GM19397 (cell line): ENCODE results near the gene BACH2.
"Not testable (repeated sequence)": the region's sequence is repeated elsewhere in the genome, so short reads cannot be mapped to it uniquely, and the experiment has no call there.

ENCODE experiments used
- ATAC-seq: cut with Tn5 transposase; IDR thresholded peaks from one replicate; pipeline ENCODE4 v1.9.1; 2021; ENCODE audit warnings: mild to moderate bottlenecking, moderate library complexity; ENCODE audit not compliant: unreplicated experiment

The BACH2 gene

GRCh38 chr6:90039911-90040310, 256.7 kb downstream of the BACH2 start:
- no peak for ATAC-seq

- ATAC-seq = no peak
Observed at GRCh38 chr6:90038961-90039653, 257.5 kb downstream of the BACH2 start.

GRCh38 chr6:90036963-90037362, 259.7 kb downstream of the BACH2 start:
- ATAC-seq = no peak

GRCh38 chr6:90035047-90035723, 261.5 kb downstream of the BACH2 start:
- ATAC-seq = no peak

GRCh38 chr6:90033746-90034271, 262.8 kb downstream of the BACH2 start:
- no peak for ATAC-seq

GRCh38 chr6:90032489-90033212, 264.0 kb downstream of the BACH2 start:
- ATAC-seq = not testable (repeated sequence)

GRCh38 chr6:90028995-90029635, 267.5 kb downstream of the BACH2 start:
- no peak for ATAC-seq

- no peak for ATAC-seq
Observed at GRCh38 chr6:90028066-90028778, 268.4 kb downstream of the BACH2 start.

GRCh38 chr6:90026216-90026615, 270.4 kb downstream of the BACH2 start:
- ATAC-seq = no peak

- no peak for ATAC-seq
Observed at GRCh38 chr6:90025523-90026061, 271.1 kb downstream of the BACH2 start.

- no peak for ATAC-seq
Observed at GRCh38 chr6:90024633-90025032, 272.0 kb downstream of the BACH2 start.

- no peak for ATAC-seq
Observed at GRCh38 chr6:90021711-90022110, 274.9 kb downstream of the BACH2 start.

- ATAC-seq = no peak
Observed at GRCh38 chr6:90020746-90021145, 275.9 kb downstream of the BACH2 start.

- no peak for ATAC-seq
Observed at GRCh38 chr6:90019216-90019615, 277.4 kb downstream of the BACH2 start.

GRCh38 chr6:90015883-90016282, 280.8 kb downstream of the BACH2 start:
- no peak for ATAC-seq

GRCh38 chr6:90008908-90009501, 287.6 kb downstream of the BACH2 start:
- no peak for ATAC-seq

GRCh38 chr6:90008189-90008907, 288.3 kb downstream of the BACH2 start:
- ATAC-seq = no peak

GRCh38 chr6:90005048-90005827, 291.4 kb downstream of the BACH2 start:
- no peak for ATAC-seq
